H7 (cell line): Measurements from ENCODE around the gene TES. TPM values are rescaled to one million over a fixed set of nuclear protein-coding genes. Genes with fewer than 3 reads are reported as not detected.

Experiments
- DNase-seq: peaks from one replicate; pipeline ENCODE4 v3.0.0; 2012
- H3K27me3 ChIP-seq: 2 replicates; pipeline ENCODE4 v1.6.0; 2011; ENCODE audit warnings: mild to moderate bottlenecking, low read length; ENCODE audit not compliant: control insufficient read depth, insufficient read depth
- H3K36me3 ChIP-seq: replicated peaks from 2 replicates; pipeline ENCODE4 v1.5.1; 2011; ENCODE audit warnings: low read length; ENCODE audit not compliant: control insufficient read depth, insufficient read depth
- H3K4me3 ChIP-seq: 2 replicates; pipeline ENCODE4 v1.5.1; 2011; ENCODE audit warnings: low read depth, mild to moderate bottlenecking, control low read depth, low read length, moderate library complexity; ENCODE audit not compliant: insufficient read depth
- total RNA-seq: library from RNA; depleted of rRNA; stranded (reverse); fragments of >200 nt; shearing (Covaris generic); gene quantifications from 2 replicates; pipeline ENCODE4 v1.2.3, GENCODE V29; 2014

Gene TES
- total RNA-seq, 1 experiment from 2014 or later: 72.5 TPM

DNA sequence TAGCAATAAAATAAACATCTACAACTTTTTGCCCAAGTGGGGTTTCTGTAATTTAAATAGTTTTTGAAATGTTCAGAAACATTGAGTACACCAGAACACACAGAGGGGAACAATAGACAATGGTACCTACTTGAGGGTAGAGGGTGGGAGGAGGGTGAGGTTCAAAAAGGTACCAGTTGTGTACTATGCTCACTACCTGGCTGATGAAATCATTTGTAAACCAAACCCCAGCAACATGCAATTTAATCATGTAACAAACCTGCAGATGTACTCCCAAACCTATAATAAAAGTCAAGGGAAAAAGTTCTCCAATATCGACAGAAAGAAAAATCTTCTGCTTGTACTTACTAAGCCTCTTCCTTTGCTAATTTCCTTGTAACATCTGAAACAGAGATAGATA lies 4.2 kb upstream of the TES start:
- no peak overlapping the region for H3K4me3 ChIP-seq
- DNase-seq: no peak
- no peaks in the 10 kb centered on the region for H3K27me3 ChIP-seq
- no peaks in the 10 kb centered on the region for H3K36me3 ChIP-seq

- Histone ChIP-seq H3K27me3 (no peaks in the 10 kb centered on the region), H3K36me3 (no peaks in the 10 kb centered on the region), H3K4me3 (no peak overlapping the region)
- DNase-seq: no peak
Measured at GRCh38 chr7:116208919-116209318, 1.4 kb upstream of the TES start.

- DNase-seq: no peak
- H3K36me3 ChIP-seq: no peaks in the 10 kb centered on the region
- no peak overlapping the region; the same call in 1 of the 2 replicates for H3K4me3 ChIP-seq
- H3K27me3 ChIP-seq: no peaks in the 10 kb centered on the region
Measured at GRCh38 chr7:116209561-116210070, 723 bp upstream of the TES start.

DNA sequence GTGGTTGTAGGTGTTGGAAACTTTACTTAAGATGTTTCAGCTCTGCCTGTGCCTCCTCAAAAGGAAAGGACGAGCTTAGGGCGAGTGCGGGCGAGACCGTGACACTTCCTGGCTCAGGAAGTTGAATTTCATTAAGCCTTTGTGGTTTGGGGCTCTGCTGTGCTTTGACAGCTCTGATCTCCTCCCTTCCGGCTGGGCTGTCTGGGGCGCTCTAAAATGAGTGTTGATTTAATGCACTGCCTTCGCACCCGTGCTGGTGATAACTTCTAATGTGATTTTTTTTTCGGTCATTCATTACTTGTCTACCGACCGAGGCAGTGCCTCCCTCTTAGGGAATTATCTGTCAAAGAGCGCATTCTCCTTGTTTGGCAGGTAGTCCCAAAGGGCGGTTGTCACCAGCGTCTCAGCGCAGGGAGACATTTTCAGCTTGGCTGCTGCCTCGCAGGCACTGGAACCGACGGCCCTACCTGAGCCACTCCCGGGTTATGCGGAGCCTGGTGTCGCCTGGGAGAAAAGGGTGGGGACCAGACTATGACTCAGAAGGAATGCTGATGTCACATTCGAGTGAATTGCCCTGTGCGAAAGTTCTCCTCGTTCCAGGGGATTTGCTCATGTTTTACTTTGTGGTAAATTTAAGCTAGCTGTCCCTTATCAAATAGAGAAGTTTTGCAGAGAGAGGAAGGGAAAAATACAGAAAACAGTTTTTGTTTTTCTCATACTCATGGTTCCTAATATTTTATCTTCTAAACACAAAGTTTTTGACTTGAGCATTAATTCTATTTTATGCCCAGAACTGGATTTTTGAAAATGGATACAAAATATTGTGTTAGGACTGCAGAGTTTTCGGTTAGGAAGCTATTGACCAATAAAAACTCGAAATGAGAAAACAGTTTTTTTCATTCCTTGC lies 920 bp downstream of the TES start:
- peak; percentile 46 for DNase-seq
- Histone ChIP-seq H3K27me3 (no peaks in the 10 kb centered on the region), H3K4me3 (peak overlapping the region; percentile 58), H3K36me3 (no peaks in the 10 kb centered on the region)

DNA sequence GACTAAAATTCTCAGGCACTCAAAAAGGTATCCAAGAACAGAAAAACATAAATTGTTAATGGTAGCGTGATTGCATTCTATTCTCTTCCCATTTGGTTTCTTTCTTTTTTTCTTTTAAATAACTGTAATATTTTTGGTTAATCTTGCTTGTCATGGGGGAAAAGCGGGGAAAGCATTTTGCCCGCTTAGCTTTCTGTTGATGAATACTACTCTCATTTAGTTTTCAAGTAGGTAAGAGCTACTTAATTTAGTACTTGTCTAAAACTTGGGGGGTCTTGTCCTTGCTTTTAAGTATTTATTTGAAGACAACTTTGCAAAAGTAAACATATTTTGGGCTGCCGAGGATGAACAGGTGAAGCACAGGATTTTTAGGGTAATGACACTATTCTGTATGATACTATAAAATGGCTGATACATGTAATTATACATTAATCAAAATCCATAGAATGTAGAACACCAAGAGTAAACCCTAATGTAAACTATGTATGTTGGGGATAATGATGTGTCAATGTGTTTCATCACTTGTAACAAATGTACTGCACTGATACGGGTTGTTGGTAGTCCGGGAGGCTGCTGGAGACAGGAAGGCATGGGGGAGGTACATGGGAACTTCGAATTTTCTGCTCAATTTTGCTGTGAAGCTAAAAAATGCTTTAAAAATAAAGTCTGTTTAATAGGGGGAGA lies 1.7 kb downstream of the TES start:
- peak overlapping the region; percentile 6; the same call in 1 of the 2 replicates for H3K4me3 ChIP-seq
- H3K27me3 ChIP-seq: no peaks in the 10 kb centered on the region
- no peak for DNase-seq
- H3K36me3 ChIP-seq: no peaks in the 10 kb centered on the region

- DNase-seq: no peak
- no peaks in the 10 kb centered on the region for H3K27me3 ChIP-seq
- no peaks in the 10 kb centered on the region for H3K36me3 ChIP-seq
- H3K4me3 ChIP-seq: no peak overlapping the region
Measured at GRCh38 chr7:116212869-116213268, 2.5 kb downstream of the TES start.

- no peak for DNase-seq
- Histone ChIP-seq H3K36me3 (no peaks in the 10 kb centered on the region), H3K27me3 (no peaks in the 10 kb centered on the region), H3K4me3 (no peak overlapping the region)
Measured at GRCh38 chr7:116213361-116214130, 3.2 kb downstream of the TES start.

- no peak for DNase-seq
- Histone ChIP-seq H3K36me3 (no peaks in the 10 kb centered on the region), H3K4me3 (no peak overlapping the region), H3K27me3 (no peaks in the 10 kb centered on the region)
Measured at GRCh38 chr7:116214921-116215320, 4.6 kb downstream of the TES start.

- H3K36me3 ChIP-seq: no peaks in the 10 kb centered on the region
Measured at GRCh38 chr7:116215551-116215950, 5.2 kb downstream of the TES start.

GRCh38 chr7:116216956-116217571 lies 6.7 kb downstream of the TES start:
- no peak for DNase-seq
- H3K4me3 ChIP-seq: no peak overlapping the region
- no peaks in the 10 kb centered on the region for H3K36me3 ChIP-seq
- no peaks in the 10 kb centered on the region for H3K27me3 ChIP-seq

More at GRCh38 chr7:116215551-116215950, 5.2 kb downstream of the TES start:
- Histone ChIP-seq H3K4me3 (no peak overlapping the region), H3K27me3 (no peaks in the 10 kb centered on the region)
- DNase-seq: no peak

GRCh38 chr7:116218051-116218645 lies 7.8 kb downstream of the TES start:
- H3K36me3 ChIP-seq: no peaks in the 10 kb centered on the region
- no peak overlapping the region for H3K4me3 ChIP-seq
- no peaks in the 10 kb centered on the region for H3K27me3 ChIP-seq
- no peak for DNase-seq

DNA sequence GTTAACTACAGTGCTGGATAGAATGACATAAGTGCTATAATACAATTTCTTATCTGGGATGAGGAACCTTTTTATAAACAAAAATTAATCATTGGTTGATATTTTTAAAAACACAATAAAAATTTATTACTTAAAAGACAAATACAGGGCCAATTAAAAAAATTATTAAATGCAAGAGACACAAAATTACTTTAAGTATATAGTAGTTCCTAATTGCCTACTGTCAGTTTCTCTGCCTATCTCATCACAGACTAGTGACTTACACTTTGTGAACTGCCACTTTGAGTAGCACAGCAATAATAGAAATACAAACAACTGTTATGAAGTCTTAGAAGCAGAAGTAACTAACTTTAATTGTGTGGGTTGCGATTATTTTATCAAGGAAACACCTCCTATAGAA lies 8.4 kb downstream of the TES start:
- Histone ChIP-seq H3K27me3 (no peaks in the 10 kb centered on the region), H3K4me3 (no peak overlapping the region), H3K36me3 (no peaks in the 10 kb centered on the region)
- no peak for DNase-seq

DNA sequence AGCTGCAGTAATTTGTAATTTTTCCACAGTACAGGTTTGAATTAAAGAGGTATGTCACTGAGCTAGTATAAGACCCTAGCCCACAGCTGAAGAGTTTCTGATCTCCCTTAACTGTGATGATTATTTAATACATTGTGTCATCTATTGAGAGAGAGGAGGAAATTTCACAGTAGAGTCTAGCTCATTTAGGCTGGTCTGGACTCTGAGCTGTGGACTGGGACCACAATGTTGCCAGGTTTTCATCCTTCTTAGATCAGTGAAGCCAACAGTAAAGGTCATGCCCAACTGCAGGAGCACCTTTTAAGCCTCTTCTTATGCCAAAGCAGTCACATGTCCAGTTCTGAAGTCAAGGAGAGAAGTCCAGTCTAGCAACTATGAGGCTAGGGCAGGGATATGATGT lies 8.9 kb downstream of the TES start:
- Histone ChIP-seq H3K4me3 (no peak overlapping the region), H3K27me3 (no peaks in the 10 kb centered on the region), H3K36me3 (no peaks in the 10 kb centered on the region)
- DNase-seq: no peak

GRCh38 chr7:116219834-116220233 lies 9.5 kb downstream of the TES start:
- no peaks in the 10 kb centered on the region for H3K27me3 ChIP-seq
- no peaks in the 10 kb centered on the region for H3K36me3 ChIP-seq
- H3K4me3 ChIP-seq: no peak overlapping the region
- no peak for DNase-seq
